HuH-7.5 (cell line): Measurements from ENCODE around the gene CSTPP1.
"Not testable (repeated sequence)": the region's sequence is repeated elsewhere in the genome, so short reads cannot be mapped to it uniquely, and the experiment has no call there.

ENCODE experiments used
- DNase-seq: peaks from one replicate; pipeline ENCODE4 v3.0.0; 2011; ENCODE audit warnings: low spot score

CSTPP1 gene

DNA sequence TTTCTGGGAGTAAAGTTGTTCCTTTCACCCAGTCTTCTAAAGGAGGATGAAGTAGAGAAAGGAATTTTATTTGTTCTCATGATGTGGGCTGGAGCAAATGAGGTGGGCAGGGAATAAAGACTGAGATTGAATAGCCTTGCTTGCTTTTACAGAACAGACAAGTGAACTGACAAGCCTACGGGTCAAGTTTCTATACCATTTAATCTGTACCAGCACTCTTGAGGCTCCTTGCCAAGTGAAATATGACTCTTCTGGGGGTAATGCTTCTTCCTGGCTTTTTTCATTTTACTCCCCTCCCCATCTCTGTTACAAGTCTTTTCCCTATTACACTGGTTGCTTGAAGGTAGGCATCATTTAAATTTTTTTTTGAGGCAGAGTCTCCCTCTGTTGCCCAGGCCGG, 54.8 kb downstream of the CSTPP1 start:
- DNase-seq, result no peak

DNA sequence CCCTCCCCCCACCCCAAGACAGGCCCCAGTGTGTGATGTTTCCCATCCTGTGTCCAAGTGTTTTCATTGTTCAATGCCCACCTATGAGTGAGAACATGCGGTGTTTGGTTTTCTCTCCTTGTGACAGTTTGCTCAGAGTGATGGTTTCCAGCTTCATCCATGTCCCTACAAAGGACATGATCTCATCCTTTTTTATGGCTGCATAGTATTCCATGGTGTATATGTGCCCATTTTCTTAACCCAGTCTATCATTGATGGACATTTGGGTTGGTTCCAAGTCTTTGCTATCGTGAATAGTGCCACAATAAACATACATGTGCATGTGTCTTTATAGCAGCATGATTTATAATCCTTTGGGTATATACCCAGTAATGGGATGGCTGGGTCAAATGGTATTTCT, 55.8 kb downstream of the CSTPP1 start:
- not testable (repeated sequence) for DNase-seq

GRCh38 chr11:46997796-46998195, 61.2 kb downstream of the CSTPP1 start:
- DNase-seq, result not testable (repeated sequence)

- DNase-seq, result no peak
These were observed 62.7 kb downstream of the CSTPP1 start for GRCh38 chr11:46999217-46999616.

DNA sequence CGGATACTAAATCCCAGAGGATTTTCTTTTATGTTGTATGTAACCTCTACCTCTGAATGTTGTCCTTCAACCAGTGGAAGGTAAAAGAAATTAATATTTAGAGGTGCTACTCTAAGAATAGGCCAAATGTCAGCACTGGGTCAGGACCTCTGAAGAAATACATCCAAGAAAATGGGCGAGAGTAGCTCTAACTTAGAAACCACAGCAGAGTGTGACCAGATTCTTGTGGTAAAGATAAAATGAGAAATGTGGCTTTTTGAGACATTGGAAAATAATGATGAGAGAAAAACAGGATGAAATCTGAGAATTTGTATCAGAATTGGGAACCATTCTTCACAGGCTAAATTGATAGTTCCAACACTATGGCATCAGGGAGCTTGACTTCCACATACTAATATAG, 63.5 kb downstream of the CSTPP1 start:
- no peak for DNase-seq

DNA sequence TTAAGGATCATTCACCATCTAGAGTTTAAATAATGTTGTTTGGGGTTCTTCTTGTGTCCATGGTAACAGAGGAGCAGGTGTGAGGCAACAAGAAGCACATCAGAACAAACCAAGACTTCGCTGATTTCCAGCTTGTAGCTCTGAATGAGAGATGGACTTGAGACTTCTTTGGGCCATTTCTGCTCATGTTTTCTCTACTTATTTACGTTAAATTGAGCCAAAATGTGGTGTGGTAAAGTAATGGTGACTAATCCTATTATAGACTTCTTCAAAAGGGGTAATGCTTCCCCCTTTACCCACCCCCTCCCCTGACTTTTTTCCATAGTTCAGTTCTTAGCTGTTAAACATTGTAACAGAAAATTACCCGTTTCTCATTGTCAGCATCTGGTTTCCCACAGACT, 65.2 kb downstream of the CSTPP1 start:
- no peak for DNase-seq

GRCh38 chr11:47002390-47002789, 65.8 kb downstream of the CSTPP1 start:
- no peak for DNase-seq

DNA sequence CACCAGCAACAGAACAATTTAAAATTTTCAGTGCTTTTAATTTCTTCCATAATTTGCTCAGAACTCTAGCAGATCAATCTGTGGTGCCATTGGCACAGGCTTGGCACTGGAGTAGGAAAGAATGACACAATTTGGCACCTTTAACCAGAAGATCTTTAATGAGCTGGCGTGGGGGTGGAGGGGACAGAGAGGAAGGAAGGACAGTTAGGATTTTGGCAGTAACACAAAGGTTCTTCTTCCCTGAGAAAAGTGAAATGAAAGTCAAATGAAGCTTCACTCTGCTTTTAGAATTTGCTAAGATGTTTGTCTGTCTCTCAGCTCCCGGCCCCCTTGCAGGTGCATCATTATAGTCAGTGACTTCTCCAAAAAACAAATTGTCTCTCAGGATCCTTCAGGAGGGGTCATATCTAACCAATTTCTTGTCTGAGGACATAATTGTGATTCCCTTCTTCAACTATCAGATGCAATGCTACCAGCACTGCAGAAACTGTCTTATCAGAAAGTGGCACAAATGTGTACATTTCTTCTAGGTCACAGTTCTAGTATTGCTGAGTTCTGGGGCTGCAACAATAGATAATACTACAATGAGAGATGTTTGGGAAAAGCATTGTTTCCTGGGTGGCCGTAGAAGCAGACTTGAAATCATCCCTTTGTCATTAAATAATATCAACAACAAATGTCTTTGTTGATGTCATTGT, 66.8 kb downstream of the CSTPP1 start:
- DNase-seq, result no peak

GRCh38 chr11:47004595-47005033, 68.1 kb downstream of the CSTPP1 start:
- DNase-seq, result peak; percentile 49

DNA sequence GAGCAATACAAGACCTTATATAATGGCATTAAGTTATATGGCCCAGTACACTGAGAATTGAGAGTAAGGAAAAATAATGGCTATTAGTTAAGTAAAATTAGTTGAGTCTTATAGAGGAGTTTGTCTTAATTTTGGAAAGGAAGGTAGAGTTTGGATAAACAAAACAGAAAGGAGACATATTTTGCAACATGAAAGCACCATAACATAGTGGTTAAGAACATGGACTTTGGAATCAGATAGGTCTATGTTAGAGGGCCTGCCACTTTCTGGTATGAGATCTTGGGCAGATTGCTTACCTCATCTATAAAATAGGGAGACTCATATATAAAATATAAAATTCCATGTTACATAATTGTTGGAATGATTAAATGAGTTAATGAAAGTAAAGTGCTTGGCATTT, 68.9 kb downstream of the CSTPP1 start:
- no peak for DNase-seq

DNA sequence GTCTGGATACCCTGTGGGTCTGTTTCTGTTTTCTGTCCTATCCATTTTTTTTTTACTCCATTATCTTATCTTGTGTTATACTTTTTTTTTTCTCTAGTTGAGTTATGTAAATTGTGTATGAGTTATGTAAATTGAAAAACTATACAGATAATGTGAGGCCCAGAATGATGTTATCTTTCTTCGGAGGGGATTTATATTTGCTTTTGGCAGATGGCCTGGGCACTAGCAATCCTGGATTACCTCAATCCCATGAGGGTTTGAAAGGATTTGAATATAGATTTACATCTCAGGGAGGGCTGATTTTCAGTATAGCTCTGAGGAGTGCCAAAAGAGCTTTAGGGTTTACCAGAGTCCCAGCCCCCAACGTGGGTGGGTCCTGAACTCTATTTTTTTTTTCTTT, 71.0 kb downstream of the CSTPP1 start:
- no peak for DNase-seq

GRCh38 chr11:47010179-47010578, 73.6 kb downstream of the CSTPP1 start:
- DNase-seq, result no peak

DNA sequence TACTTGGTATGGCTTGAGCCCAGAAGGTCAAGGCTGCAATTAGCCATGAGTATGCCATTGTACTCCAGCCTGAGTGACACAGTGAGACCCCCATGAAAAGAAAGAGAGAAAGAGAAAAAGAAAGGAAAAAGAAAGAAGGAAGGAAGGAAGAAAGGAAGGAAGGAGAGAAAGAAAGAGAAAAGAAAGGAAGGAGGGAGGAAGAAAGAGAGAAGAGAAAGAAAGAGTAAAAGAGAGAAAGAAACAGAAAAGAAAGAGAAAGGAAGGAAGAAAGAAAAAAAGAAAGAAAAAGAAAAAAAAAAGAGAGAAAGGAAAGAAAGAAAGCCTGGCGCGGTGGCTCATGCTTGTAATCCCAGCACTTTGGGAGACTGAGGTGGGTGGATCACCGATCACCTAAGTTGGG, 77.5 kb downstream of the CSTPP1 start:
- no peak for DNase-seq

DNA sequence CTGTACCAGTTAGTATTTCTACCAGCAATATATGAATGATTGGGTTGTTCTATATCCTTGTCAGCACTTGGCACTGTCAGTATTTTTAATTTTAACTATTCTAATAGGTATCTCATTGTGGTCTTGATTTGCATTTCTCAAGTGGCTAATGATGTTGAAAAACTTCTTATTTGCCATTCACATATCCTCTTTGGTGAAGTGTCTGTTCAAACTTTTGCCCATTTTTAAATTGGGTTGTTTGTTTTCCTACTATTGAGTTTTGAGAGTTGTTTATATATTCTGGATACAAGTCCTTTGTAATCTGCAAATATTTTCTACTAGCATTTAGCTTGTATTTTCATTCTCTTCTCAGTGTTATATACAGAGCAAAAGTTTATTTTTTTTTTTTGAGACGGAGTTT, 82.1 kb downstream of the CSTPP1 start:
- DNase-seq, result no peak

GRCh38 chr11:47020793-47021526, 84.4 kb downstream of the CSTPP1 start:
- no peak for DNase-seq

- no peak for DNase-seq
These were observed 84.9 kb downstream of the CSTPP1 start for GRCh38 chr11:47021527-47021818.

DNA sequence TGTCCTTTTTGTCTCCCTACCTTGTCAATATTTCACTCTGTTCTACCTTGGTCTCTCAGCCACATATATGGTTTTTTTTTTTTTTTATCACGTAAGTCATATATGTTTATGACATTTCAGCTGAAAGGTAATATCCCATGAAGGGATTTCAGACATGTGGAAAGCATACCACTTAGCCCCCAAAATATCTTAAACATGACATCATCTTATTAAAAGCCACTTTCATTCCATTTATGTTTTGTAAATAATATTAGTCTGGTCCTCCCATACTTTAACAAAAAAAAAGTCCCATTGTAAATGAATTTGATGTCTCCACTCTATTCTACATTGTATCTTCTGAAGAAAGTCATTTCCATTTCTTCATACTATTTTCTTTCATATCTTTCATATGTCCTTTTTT, 85.4 kb downstream of the CSTPP1 start:
- no peak for DNase-seq

DNA sequence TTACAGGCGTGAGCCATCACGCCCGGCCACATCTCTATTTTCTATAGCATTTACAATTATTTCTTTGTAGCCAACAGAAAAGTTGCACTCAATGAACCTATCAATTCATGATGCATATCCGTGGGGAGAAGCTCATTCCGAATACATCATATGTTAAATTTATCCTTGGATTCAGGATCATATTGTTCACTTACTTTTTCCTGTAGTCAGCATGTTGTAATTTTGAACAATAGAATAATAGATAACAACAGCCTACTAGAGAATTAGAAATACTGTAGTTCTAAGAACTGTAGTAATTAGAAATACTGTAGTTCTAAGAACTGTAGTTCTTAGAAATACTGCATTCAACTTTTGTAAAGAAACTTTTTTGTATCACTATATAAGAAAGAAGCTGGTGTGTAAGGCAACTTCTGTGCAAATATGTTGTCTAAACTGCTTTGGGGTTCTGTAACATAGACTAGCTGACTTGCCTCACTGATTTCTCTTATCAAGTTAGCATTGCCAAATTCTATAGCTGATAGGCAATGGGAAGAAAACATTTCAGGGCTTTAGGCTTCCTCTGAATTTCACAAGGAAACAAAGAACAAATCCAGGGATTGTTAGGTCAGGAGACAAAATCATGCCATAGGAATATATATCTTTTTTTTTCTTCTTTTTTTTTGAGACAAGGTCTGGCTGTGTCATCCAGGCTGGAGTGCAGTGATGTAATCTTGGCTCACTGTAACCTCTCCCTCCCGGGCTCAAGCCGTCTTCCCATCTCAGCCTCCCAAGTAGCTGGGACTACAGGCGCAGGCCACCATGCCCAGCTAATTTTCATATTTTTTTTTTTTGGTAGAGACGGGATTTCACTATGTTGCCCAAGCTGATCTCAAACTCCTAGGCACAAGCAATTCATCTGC, 91.9 kb downstream of the CSTPP1 start:
- DNase-seq, result no peak

DNA sequence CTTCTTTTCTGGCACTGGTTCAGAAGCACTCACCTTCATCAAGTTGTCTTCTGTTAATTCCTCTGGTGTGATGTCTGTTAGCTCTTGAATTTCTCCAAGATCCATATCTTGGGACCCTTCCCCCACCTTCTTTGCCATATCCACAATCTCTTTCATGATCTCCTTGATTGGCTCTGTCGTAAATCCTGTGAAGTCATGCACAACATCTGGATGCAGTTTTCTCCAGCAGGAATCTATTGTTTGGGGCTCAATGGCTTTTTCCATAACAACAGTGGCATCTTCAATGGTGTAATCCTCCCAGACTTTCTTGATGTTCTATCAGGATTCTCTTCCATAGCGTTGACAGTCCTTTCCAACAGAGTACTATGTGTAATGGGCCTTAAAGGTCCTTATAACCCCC, 96.9 kb downstream of the CSTPP1 start:
- no peak for DNase-seq

GRCh38 chr11:47034091-47034490, 97.5 kb downstream of the CSTPP1 start:
- no peak for DNase-seq

DNA sequence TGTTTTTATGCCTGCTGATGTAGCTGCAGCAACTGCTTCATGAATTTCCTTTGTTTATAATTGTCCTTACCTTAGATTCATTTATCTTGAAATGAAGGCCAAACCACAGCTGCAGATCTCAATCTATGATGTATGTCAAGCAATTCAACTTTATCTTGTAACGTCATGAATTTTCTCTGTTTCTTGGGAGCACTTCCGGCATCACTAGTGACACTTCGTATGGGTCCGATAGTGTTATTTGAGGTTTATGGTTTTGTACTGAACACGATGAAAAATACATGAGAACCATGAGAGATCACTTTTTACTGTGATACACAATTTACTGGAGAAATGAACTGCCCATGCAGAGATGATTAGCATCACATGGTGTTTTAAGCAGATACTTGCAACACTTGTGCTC, 98.5 kb downstream of the CSTPP1 start:
- DNase-seq, result no peak

GRCh38 chr11:47044119-47044518, 107.6 kb downstream of the CSTPP1 start:
- no peak for DNase-seq

- no peak for DNase-seq
These were observed 111.4 kb downstream of the CSTPP1 start for GRCh38 chr11:47047972-47048371.
